Measurements from ENCODE around the gene MXRA8. TPM values are rescaled to one million over a fixed set of nuclear protein-coding genes. Genes with fewer than 3 reads are reported as not detected.

MXRA8 gene
- total RNA-seq, 1 experiment from 2014 or later, result 25.3 TPM

DNA sequence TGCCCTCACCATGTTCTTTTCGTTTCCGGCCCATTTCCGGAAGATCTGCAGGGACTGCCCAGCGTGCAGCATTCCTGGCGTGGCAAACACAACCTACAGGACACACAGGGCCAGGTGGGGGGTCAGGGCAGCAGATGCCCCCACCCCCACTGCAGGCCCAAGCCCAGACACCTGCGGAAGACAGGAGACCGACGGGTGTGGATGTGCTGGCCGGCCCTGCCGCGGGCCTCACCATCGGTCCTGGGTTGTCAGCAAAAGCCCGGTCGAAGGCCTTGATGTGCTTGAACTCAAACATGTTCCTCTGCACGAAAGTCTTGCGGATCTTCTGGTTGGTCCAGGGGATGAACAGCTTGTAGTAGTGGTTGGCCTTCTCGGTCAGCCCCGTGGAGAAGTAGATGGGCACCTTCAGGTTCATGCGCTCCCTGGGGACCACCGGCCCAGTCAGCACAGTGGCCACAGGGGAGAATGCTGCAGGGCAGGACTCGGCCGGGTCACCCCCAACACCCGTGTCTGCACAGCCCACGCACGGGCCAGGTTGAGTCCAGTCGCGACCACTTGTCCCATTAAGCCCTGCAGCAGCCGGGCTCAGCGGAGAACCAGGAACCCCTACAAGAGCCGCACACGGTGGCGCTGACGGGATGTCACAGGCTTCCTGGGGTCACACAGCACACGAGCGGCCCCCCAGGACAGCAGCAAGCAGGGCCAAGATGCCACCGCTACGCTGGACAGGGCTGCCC, 44.7 kb downstream of the MXRA8 start:
- ChIA-PET CTCF (no interaction called here), POLR2A (ENCODE audit: unreplicated experiment) (no interaction called here)
- intact Hi-C loops (cut with micrococcal nuclease), result no loop called here
- peaks cover 38% of the 10 kb centered on the region for H3K36me3 ChIP-seq (ENCODE audit: low read depth, low read length)
- H3K9me2 ChIP-seq (replicated peaks; ENCODE audit: low read length), result no peaks in the 10 kb centered on the region
- peaks cover 60% of the 10 kb centered on the region for H3K79me2 ChIP-seq (ENCODE audit: low read length)
- no peaks in the 10 kb centered on the region for H3K9me3 ChIP-seq (ENCODE audit: low read length)
- H3K4me3 ChIP-seq (ENCODE audit: low read length), result no peak overlapping the region
- H3K4me1 ChIP-seq (ENCODE audit: insufficient read depth, low read length), result peaks cover 25% of the 10 kb centered on the region
- no peak for ATAC-seq
- peaks cover 3% of the 10 kb centered on the region for H3F3A ChIP-seq (ENCODE audit: low read length, unreplicated experiment)
- no TSS peak for BruUV-seq (replicated peaks)
- H4K20me1 ChIP-seq (ENCODE audit: low read length), result peaks cover 7% of the 10 kb centered on the region; the same call in 1 of the 2 replicates
- H3K4me2 ChIP-seq (ENCODE audit: low read length), result no peak overlapping the region
- H3K27ac ChIP-seq (ENCODE audit: low read length), result no peak overlapping the region
- DNase-seq, result no peak
- H3K27me3 ChIP-seq (ENCODE audit: low read length), result no peaks in the 10 kb centered on the region
- H3K9ac ChIP-seq (ENCODE audit: low read length), result no peak overlapping the region
- TF ChIP-seq EZH2phosphoT487 (IDR thresholded peaks at IDR 0.05; ENCODE audit: borderline replicate concordance, low read length) (no peak), EZH2 (IDR thresholded peaks at IDR 0.05; ENCODE audit: low read length, unreplicated experiment) (no peak)
- TF ChIP-seq, protein P1, sequence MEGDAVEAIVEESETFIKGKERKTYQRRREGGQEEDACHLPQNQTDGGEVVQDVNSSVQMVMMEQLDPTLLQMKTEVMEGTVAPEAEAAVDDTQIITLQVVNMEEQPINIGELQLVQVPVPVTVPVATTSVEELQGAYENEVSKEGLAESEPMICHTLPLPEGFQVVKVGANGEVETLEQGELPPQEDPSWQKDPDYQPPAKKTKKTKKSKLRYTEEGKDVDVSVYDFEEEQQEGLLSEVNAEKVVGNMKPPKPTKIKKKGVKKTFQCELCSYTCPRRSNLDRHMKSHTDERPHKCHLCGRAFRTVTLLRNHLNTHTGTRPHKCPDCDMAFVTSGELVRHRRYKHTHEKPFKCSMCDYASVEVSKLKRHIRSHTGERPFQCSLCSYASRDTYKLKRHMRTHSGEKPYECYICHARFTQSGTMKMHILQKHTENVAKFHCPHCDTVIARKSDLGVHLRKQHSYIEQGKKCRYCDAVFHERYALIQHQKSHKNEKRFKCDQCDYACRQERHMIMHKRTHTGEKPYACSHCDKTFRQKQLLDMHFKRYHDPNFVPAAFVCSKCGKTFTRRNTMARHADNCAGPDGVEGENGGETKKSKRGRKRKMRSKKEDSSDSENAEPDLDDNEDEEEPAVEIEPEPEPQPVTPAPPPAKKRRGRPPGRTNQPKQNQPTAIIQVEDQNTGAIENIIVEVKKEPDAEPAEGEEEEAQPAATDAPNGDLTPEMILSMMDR (conservative IDR thresholded peaks at IDR 0.05; ENCODE audit: low read depth, low read length), result no peak
- no peak overlapping the region for H2AFZ ChIP-seq (ENCODE audit: low read length)

DNA sequence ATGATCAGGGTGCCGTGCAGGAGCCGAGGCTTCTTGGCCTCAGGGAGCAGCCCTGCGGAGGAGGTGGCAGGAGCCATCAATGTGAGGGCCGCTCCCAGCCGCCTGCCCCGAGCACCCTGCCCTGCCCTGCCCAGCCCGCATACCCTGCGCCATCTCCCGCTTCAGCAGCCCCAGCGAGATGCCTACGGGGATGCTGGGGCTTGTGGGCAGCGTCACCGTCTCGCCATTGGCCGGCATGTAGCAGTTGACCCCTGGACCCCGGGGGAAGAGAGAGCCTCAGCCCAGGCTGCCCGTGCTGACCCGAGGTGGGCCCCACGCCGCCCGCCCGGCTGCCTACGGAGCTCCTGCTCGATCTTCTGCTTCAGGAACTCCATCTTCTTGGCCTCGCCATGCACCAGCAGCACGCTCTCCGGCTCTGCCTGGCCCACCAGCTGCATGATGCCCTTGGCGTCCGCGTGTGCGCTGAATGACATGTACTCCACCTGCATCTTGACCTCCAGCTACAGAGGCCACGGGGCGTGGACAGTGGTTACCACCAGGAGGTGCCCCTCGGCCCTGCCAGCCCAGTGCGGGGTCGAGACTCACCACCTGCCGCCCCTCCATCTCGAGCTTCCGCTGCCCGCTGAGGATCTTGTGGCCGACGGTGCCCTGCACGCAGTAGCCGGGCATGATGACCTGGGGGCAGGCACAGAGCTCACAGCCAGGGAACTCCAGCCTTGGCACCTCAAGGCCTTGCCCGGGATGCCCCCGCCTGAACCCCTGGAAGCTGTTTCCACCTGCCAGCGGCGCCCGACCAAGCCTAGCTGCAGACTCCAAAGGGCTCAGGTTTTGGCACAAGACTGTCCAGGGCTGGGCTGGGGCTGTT, 45.7 kb downstream of the MXRA8 start:
- intact Hi-C loops (cut with micrococcal nuclease), result no loop called here
- H3K79me2 ChIP-seq (ENCODE audit: low read length), result peaks cover 60% of the 10 kb centered on the region
- no peaks in the 10 kb centered on the region for H3K9me3 ChIP-seq (ENCODE audit: low read length)
- H3F3A ChIP-seq (ENCODE audit: low read length, unreplicated experiment), result no peaks in the 10 kb centered on the region
- CTCF ChIA-PET, result no interaction called here
- no peak overlapping the region for H3K4me2 ChIP-seq (ENCODE audit: low read length)
- no TSS peak for BruUV-seq (replicated peaks)
- H3K36me3 ChIP-seq (ENCODE audit: low read depth, low read length), result peaks cover 37% of the 10 kb centered on the region
- TF ChIP-seq EZH2 (IDR thresholded peaks at IDR 0.05; ENCODE audit: low read length, unreplicated experiment), result no peak
- TF ChIP-seq EZH2phosphoT487 (IDR thresholded peaks at IDR 0.05; ENCODE audit: borderline replicate concordance, low read length), result no peak
- TF ChIP-seq, protein P1 (conservative IDR thresholded peaks at IDR 0.05; ENCODE audit: low read depth, low read length), result no peak
- H3K9ac ChIP-seq (ENCODE audit: low read length), result no peak overlapping the region
- H4K20me1 ChIP-seq (ENCODE audit: low read length), result peaks cover 7% of the 10 kb centered on the region; the same call in 1 of the 2 replicates
- H3K4me3 ChIP-seq (ENCODE audit: low read length), result no peak overlapping the region
- H3K27ac ChIP-seq (ENCODE audit: low read length), result no peak overlapping the region
- H3K9me2 ChIP-seq (replicated peaks; ENCODE audit: low read length), result no peaks in the 10 kb centered on the region
- peaks cover 17% of the 10 kb centered on the region for H3K4me1 ChIP-seq (ENCODE audit: insufficient read depth, low read length)
- H3K27me3 ChIP-seq (ENCODE audit: low read length), result no peaks in the 10 kb centered on the region
- POLR2A ChIA-PET (ENCODE audit: unreplicated experiment), result no interaction called here
- no peak for DNase-seq
- no peak overlapping the region for H2AFZ ChIP-seq (ENCODE audit: low read length)
- no peak for ATAC-seq

Data from PC-3 (cell line).